NB4 (cell line): Measurements from ENCODE around the gene PINK1.

Source experiments
- CTCF ChIP-seq: IDR thresholded peaks from one replicate; pipeline ENCODE4 v1.5.1; 2012; ENCODE audit warnings: low read depth, low read length
- POLR2A ChIP-seq: IDR thresholded peaks from 2 replicates; pipeline ENCODE4 v1.6.1; 2011; ENCODE audit warnings: mild to moderate bottlenecking; ENCODE audit not compliant: insufficient read length; ENCODE audit errors: extremely low read depth

- TF ChIP-seq CTCF: no peak
- no peak for TF ChIP-seq POLR2A
Observed at GRCh38 chr1:20662110-20662475, 28.8 kb downstream of the PINK1 start.
